NCI-H2171 treated with DMSO at 0.1 percent for 48 hours (cell line): ENCODE data around the gene UBP1.
A peak's percentile ranks its signal among the peaks of the same experiment; 100 is the strongest.
"Not testable (repeated sequence)": the region's sequence is repeated elsewhere in the genome, so short reads cannot be mapped to it uniquely, and the experiment has no call there.

Source experiments
- DNase-seq: peaks from one replicate; lab custom pipeline; 2025; lab: John Stamatoyannopoulos, UW

The UBP1 gene

GRCh38 chr3:33433843-33434242 is 6.4 kb downstream of the UBP1 start:
- DNase-seq: no peak

DNA sequence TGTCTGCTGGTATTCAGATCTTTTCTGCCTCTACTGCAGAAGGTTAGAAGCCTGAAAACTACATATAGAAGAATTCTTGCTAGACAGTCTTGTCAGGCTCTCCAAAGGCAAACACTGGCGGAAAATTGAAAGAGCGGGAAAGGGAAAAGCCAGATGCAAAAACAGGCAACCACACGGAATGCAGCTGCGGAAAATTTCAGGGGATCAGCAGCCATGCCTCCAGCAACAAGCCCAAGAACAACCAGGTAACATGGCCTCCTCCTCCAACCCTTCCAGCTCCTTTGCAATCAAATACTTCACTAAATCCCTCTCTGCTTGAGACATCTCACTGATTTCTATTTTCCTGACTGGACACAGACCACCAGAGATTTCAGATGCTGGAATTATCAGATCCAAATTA is 9.6 kb downstream of the UBP1 start:
- no peak for DNase-seq

GRCh38 chr3:33430061-33430460 is 10.1 kb downstream of the UBP1 start:
- no peak for DNase-seq

- not testable (repeated sequence) for DNase-seq
Measured at GRCh38 chr3:33429306-33429705, 10.9 kb downstream of the UBP1 start.

DNA sequence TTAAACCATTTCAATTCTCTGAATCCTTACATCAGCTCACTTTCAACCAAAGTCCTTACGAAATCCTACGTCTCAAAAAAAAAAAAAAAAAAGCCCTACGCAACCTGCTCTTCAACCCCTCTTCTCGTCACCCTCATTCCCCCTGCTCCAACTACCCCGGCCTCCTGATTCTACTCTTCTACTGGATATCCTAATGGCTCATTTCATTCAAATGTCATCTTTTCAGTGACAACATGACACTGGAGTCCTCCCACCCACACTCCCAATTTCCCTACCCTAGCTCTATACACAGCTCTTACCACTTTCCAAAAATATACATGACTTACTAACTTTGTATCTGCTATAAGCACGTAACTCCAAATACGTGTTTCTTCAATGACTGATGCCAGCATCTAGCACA is 11.5 kb downstream of the UBP1 start:
- no peak for DNase-seq

DNA sequence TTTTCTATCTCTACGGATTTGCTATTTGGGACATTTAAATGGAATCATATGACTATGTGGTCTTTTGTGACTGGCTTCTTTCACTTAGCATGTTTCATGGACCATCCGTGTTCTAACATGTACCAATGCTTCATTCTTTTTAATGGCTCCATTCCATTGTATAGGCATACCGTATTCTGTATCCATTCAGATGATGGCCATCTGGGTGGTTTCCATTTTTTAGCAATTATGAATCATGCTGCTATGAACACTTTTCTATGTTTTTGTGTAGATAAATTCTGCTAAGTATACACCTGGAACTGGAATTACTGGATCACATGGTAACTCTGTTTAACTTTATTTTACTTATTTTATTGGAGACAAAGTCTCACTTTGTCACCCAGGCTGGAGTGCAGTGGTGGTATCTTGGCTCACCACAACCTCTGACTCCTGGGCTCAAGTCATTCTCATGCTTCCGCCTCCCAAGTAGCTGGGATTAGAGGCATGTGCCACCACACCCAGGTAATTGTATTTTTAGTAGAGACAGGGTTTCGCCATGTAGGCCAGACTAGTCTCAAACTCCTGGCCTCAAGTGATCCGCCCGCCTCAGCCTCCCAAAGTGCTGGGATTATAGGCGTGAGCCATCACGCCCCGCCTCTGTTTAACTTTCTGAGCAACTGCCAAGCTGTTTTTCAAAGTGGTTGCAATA is 13.4 kb downstream of the UBP1 start:
- no peak for DNase-seq

DNA sequence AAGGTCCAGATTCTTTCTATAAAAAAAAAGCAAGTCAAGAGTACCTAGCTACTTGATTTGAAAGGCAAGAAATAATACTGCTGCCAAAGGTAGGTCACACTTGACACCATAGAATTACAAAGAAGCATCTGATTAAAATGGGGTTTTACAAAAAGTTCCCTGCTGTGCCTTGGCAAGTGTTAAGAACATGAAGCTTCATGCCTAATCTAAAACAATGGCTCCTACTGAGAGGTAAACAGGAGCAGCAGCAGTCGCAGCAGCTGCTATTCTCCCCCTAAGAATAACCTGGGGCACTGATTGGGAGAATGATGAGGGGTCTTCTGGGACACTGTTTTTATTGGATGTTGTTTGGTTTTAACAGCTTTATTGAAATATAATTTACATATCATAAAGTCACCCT is 14.1 kb downstream of the UBP1 start:
- DNase-seq: peak; percentile 30

DNA sequence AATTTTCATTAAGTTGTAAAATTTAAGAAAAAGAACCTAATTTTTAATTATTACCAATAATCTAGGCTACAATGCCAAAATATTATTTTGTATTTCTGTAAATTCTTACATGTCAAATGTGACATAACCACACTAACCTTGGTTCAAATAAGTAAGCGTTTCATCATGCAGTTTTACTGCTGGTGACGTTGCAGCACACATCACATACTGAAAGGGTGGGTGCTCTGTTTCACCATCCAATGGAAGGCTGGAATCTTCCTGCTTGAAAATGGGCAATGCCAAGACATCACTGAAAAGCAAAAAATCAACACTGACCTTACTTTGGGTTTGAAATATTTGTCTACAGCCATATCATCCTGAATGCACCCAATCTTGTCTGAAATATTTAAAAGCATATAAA is 14.8 kb downstream of the UBP1 start:
- no peak for DNase-seq

DNA sequence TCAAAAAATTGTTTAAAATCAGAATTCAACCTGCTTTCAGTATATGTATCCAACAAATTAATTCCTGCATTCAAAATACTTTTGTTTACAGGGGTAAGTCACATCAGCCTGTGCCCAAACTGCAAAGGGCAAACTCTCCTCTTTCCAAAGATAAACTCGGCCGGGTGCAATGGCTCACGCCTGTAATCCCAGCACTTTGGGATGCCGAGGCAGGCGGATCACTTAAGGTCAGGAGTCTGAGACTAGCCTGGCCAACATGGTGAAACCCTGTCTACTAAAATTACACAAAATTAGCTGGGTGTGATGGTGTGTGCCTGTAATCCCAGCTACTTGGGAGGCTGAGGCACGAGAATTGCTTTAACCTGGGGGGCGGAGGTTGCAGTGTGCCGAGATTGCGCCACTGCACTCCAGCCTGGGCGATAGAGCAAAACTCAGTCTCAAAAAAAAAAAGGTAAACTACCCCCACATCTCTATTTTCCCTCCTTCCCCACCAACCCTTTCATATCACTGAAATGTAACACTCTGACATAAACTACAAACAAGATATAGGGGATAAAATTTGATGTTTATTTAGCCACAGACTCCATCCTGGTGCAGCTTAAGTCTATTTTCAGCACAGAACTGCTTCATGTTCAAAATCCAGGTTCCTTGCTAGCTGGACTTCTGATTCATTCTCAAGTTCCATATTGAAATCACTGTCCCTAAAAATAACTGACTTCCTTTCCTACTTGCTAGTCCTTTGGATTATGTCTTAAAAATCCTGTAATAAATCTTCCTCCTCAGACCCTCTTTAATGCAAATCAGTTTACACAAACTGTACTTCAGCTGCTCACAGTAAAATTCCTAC is 15.4 kb downstream of the UBP1 start:
- DNase-seq: no peak

DNA sequence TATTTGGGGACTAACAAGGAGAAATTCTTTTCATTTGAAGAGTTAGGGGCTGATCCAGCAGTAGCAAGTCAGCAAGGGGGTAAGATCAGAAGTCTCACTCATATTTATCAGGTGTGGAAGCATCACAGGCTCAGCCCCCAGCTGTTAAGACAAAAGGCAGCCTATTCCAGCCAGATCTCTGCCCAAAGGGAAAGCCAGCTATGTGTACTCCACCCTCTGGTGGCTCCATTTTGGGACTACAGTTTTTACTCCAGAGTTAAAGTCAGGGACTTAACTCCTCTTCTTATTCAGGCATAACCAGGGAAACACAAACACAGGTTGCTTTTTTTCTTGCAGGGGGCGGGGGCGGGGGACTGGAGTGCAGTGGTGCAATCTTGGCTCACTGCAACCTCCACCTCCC is 19.2 kb downstream of the UBP1 start:
- no peak for DNase-seq

DNA sequence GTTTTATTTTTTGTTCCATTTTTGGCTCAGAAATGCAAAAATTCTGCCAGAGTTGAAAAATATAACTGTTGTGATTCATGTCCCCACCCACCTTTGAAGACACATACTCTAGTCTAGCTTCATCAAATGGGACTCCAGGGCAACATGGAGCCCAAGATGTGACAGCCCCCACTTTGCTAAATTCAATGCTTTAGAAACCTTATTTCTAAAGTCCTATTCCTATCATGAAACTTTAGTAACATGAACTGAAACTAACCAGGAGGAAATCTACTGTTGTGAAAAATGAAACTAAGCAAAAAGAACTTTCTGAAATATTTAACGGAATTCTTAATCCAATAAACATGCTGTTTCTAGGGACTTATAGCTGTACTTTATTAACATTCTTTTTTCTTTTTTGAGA is 20.3 kb downstream of the UBP1 start:
- no peak for DNase-seq

- no peak for DNase-seq
Measured at GRCh38 chr3:33417066-33417673, 23.0 kb downstream of the UBP1 start.

DNA sequence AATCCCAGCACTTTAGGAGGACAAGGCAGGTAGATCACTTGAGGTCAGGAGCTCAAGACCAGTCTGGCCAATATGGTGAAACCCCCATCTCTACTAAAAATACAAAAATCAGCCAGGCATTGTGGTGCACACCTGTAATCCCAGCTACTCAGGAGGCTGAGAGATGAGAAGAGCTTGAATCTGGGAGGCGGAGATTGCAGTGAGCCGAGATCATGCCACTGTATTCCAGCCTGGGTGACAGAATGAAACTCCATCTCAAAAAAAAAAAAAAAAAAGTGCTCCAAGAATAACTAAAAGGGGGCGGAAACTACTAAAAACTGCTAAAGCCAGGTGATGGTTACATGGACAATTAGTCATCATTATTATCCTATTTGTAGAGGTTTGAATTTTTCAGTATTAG is 29.4 kb downstream of the UBP1 start:
- DNase-seq: not testable (repeated sequence)

- no peak for DNase-seq
Measured at GRCh38 chr3:33403756-33404155, 36.4 kb downstream of the UBP1 start.

DNA sequence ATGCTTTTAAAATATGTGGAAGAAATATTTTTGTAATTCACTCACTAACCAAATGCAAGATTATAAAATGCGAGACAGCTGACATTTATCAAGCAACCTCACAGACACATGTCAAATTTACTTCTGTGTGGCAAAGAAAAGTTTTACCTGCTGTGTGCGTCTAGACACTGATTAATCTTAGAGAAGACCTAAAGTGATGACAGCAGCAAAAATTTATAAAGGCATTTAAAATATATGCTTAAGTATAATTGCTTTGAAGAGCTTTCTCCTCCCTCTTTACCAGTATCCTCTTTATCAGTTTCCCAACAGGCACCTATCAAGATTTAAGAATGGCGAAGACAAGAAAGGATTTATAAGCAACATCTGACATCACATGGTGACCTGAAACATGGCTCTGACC is 37.3 kb downstream of the UBP1 start:
- DNase-seq: no peak

- no peak for DNase-seq
Measured at GRCh38 chr3:33401781-33402180, 38.4 kb downstream of the UBP1 start.

DNA sequence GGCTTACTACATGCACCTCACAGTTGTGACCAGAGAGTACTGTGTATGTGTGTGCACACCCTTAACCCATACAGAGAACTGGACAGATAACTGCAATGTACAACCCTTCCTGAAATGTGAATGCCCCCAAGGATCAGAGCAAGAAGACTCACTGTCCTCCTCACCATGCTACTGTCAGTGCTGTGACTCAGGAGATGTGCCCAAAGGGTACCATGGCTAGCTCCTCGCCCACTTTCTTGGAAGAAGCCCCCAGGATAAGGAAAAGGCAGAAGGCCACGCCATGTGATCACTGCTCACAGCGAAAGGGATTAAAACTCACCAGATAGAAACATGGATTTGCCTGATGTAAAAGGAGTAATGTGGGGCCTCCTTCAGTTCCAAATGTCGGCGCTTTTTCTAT is 41.8 kb downstream of the UBP1 start:
- DNase-seq: no peak

GRCh38 chr3:33395900-33396299 is 44.3 kb downstream of the UBP1 start:
- no peak for DNase-seq

- no peak for DNase-seq
Measured at GRCh38 chr3:33394403-33395054, 45.7 kb downstream of the UBP1 start.

- DNase-seq: no peak
Measured at GRCh38 chr3:33392703-33393125, 47.5 kb downstream of the UBP1 start.

DNA sequence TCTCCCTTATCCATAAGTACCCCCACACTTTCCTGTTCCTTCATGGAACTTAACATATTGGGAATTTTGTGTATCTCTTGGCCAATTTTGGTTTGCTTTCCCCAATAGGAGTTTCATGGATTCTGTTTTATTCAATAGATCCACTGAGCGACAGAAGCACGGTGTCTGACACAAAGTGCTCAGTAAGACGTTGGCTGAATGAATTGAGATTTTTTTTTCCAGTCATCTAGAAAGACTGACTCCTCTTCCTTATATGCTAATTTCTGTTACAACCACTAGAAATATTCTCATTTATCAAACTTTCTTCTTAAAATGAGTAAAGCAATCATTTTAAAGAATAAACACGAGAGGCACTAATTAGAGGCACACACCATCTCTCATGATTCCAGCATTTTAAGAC is 48.1 kb downstream of the UBP1 start:
- no peak for DNase-seq

GRCh38 chr3:33391255-33391995 is 48.8 kb downstream of the UBP1 start:
- DNase-seq: no peak
